OCI-LY3 (cell line): ENCODE measurements around the gene CLEC3A.
A peak's percentile ranks its signal among the peaks of the same experiment; 100 is the strongest.
"Not testable (repeated sequence)": the region's sequence is repeated elsewhere in the genome, so short reads cannot be mapped to it uniquely, and the experiment has no call there.

Experiments used
- H2AFZ ChIP-seq: fragments of 200-600, 300-600 bp; shearing (Covaris generic); 2 replicates; pipeline ENCODE4 v1.6.0; 2014; ENCODE audit warnings: antibody characterized with exemption, low read depth, low read length
- H3K27ac ChIP-seq: fragments of 200-600, 300-600 bp; sonication (generic); 2 replicates; pipeline ENCODE4 v1.5.1; 2014; ENCODE audit warnings: mild to moderate bottlenecking, low read length, moderate library complexity, mixed read lengths
- H3K27me3 ChIP-seq: fragments of 200-600, 300-600 bp; sonication (generic); 2 replicates; pipeline ENCODE4 v1.6.1; 2014; ENCODE audit warnings: low read depth, low read length, mixed read lengths
- H3K36me3 ChIP-seq: fragments of 200-600, 300-600 bp; sonication (generic); replicated peaks from 2 replicates; pipeline ENCODE3; 2014; ENCODE audit warnings: low read depth, low read length, mixed read lengths
- H3K4me1 ChIP-seq: fragments of 300-600, 200-600 bp; sonication (generic); 2 replicates; pipeline ENCODE4 v1.6.1; 2014; ENCODE audit warnings: low read length, mixed read lengths
- H3K4me2 ChIP-seq: fragments of 200-600, 300-600 bp; sonication (generic); 2 replicates; pipeline ENCODE4 v1.6.1; 2014; ENCODE audit warnings: low read length, mixed read lengths
- H3K4me3 ChIP-seq: fragments of 300-600, 200-600 bp; sonication (generic); 2 replicates; pipeline ENCODE4 v1.5.1; 2014; ENCODE audit warnings: antibody characterized with exemption, mild to moderate bottlenecking, low read length, moderate library complexity
- H3K79me2 ChIP-seq: fragments of 300-600, 200-600 bp; shearing (Covaris generic); 2 replicates; pipeline ENCODE4 v1.6.1; 2014; ENCODE audit warnings: mild to moderate bottlenecking, low read length, mixed read lengths
- H3K9ac ChIP-seq: fragments of 300-600, 200-600 bp; shearing (Covaris generic); 2 replicates; pipeline ENCODE4 v1.6.0; 2014; ENCODE audit warnings: mild to moderate bottlenecking, low read length, moderate library complexity
- H3K9me3 ChIP-seq: fragments of 200-600, 300-600 bp; shearing (Covaris generic); 2 replicates; pipeline ENCODE4 v1.6.1; 2014; ENCODE audit warnings: low read length, mixed read lengths; ENCODE audit not compliant: insufficient read depth
- H4K20me1 ChIP-seq: fragments of 200-600, 300-600 bp; sonication (generic); 2 replicates; pipeline ENCODE4 v1.6.1; 2016; ENCODE audit warnings: low read length, mixed read lengths; ENCODE audit not compliant: insufficient read depth
- CTCF ChIP-seq: fragments of 200-600, 300-600 bp; sonication (generic); IDR thresholded peaks from 2 replicates; pipeline ENCODE4 v1.5.1; 2014; ENCODE audit warnings: antibody characterized with exemption, low read length, low read depth
- EZH2phosphoT487 ChIP-seq: fragments of 200-600 bp; shearing (Covaris generic); IDR thresholded peaks from 2 replicates; pipeline ENCODE4 v1.6.1; 2018; ENCODE audit warnings: antibody characterized with exemption, mixed run types, low read depth

The CLEC3A gene

GRCh38 chr16:77991701-77992100 is 30.6 kb upstream of the CLEC3A start:
- no peaks in the 10 kb centered on the region for H3K27me3 ChIP-seq
- H3K9ac ChIP-seq, result no peak overlapping the region
- H3K9me3 ChIP-seq, result peaks cover 38% of the 10 kb centered on the region
- H3K4me2 ChIP-seq, result no peak overlapping the region
- TF ChIP-seq EZH2phosphoT487 (no peak), CTCF (no peak)
- H3K4me1 ChIP-seq, result peaks cover 43% of the 10 kb centered on the region
- H4K20me1 ChIP-seq, result no peaks in the 10 kb centered on the region
- H3K4me3 ChIP-seq, result no peak overlapping the region
- no peak overlapping the region for H3K27ac ChIP-seq
- no peak overlapping the region for H2AFZ ChIP-seq
- H3K36me3 ChIP-seq, result peaks cover 28% of the 10 kb centered on the region
- no peaks in the 10 kb centered on the region for H3K79me2 ChIP-seq

- not testable (repeated sequence) for H3K79me2 ChIP-seq, H3K4me3 ChIP-seq, H2AFZ ChIP-seq, H3K4me2 ChIP-seq, H3K9ac ChIP-seq, H3K27me3 ChIP-seq, H4K20me1 ChIP-seq
- peaks cover 28% of the 10 kb centered on the region for H3K36me3 ChIP-seq
- peaks cover 38% of the 10 kb centered on the region for H3K9me3 ChIP-seq
- H3K4me1 ChIP-seq, result peaks cover 36% of the 10 kb centered on the region
- H3K27ac ChIP-seq, result peak overlapping the region; percentile 66; the same call in 1 of the 2 replicates
Measured at GRCh38 chr16:77992381-77992780, 30.0 kb upstream of the CLEC3A start.

- peak overlapping the region; percentile 29 for H3K4me3 ChIP-seq
- peaks cover 38% of the 10 kb centered on the region for H3K9me3 ChIP-seq
- TF ChIP-seq EZH2phosphoT487, result no peak
- TF ChIP-seq CTCF, result no peak
Measured at GRCh38 chr16:77993111-77993985, 29.0 kb upstream of the CLEC3A start.

GRCh38 chr16:77995843-77996455 is 26.4 kb upstream of the CLEC3A start:
- H3K9ac ChIP-seq, result no peak overlapping the region
- peaks cover 18% of the 10 kb centered on the region for H3K4me1 ChIP-seq
- H4K20me1 ChIP-seq, result no peaks in the 10 kb centered on the region
- peaks cover 21% of the 10 kb centered on the region for H3K36me3 ChIP-seq
- no peak overlapping the region for H3K4me2 ChIP-seq
- peaks cover 30% of the 10 kb centered on the region; the same call in 1 of the 2 replicates for H3K9me3 ChIP-seq
- no peaks in the 10 kb centered on the region for H3K27me3 ChIP-seq
- no peaks in the 10 kb centered on the region for H3K79me2 ChIP-seq
- H2AFZ ChIP-seq, result no peak overlapping the region
- no peak for TF ChIP-seq EZH2phosphoT487
- TF ChIP-seq CTCF, result no peak
- H3K27ac ChIP-seq, result no peak overlapping the region
- H3K4me3 ChIP-seq, result no peak overlapping the region

More at GRCh38 chr16:77993111-77993985, 29.0 kb upstream of the CLEC3A start:
- peaks cover 28% of the 10 kb centered on the region for H3K36me3 ChIP-seq
- H2AFZ ChIP-seq, result no peak overlapping the region
- H3K4me1 ChIP-seq, result peaks cover 28% of the 10 kb centered on the region
- no peaks in the 10 kb centered on the region for H4K20me1 ChIP-seq
- H3K27me3 ChIP-seq, result no peaks in the 10 kb centered on the region
- peak overlapping the region; percentile 55 for H3K4me2 ChIP-seq
- no peaks in the 10 kb centered on the region for H3K79me2 ChIP-seq
- no peak overlapping the region for H3K9ac ChIP-seq
- H3K27ac ChIP-seq, result peak overlapping the region; percentile 66
